H9 (cell line): ENCODE results near the gene FGD6. TPM values are rescaled to one million over a fixed set of nuclear protein-coding genes. Genes with fewer than 3 reads are reported as not detected.

ENCODE experiments used
- DNase-seq: peaks from one replicate; pipeline ENCODE4 v3.0.0-alpha.2; 2017
- H2AFZ ChIP-seq: one replicate; pipeline ENCODE4 v1.6.1; 2013; ENCODE audit warnings: mild to moderate bottlenecking, low read length, control low read depth, moderate library complexity
- H2AK5ac ChIP-seq: 2 replicates; pipeline ENCODE4 v1.6.1; 2013; ENCODE audit warnings: low read length, control low read depth, mixed read lengths; ENCODE audit not compliant: insufficient read length
- H2BK120ac ChIP-seq: one replicate; pipeline ENCODE4 v1.6.1; 2013; ENCODE audit warnings: low read depth, mild to moderate bottlenecking, low read length, control low read depth, inconsistent platforms; ENCODE audit not compliant: poor library complexity, severe bottlenecking
- H2BK12ac ChIP-seq: 2 replicates; pipeline ENCODE4 v1.6.1; 2013; ENCODE audit warnings: low read length, control low read depth, mixed read lengths, low read depth; ENCODE audit not compliant: insufficient read length
- H2BK15ac ChIP-seq: 2 replicates; pipeline ENCODE4 v1.6.1; 2013; ENCODE audit warnings: low read depth, low read length, control low read depth
- H2BK20ac ChIP-seq: one replicate; pipeline ENCODE4 v1.6.1; 2013; ENCODE audit warnings: low read depth, mild to moderate bottlenecking, low read length, control low read depth, inconsistent platforms; ENCODE audit not compliant: poor library complexity, severe bottlenecking
- H2BK5ac ChIP-seq: 2 replicates; pipeline ENCODE4 v1.6.1; 2013; ENCODE audit warnings: low read length, control low read depth, mixed read lengths; ENCODE audit not compliant: insufficient read length
- H3K14ac ChIP-seq: 2 replicates; pipeline ENCODE4 v1.6.1; 2013; ENCODE audit warnings: low read length, control low read depth; ENCODE audit not compliant: insufficient read depth
- H3K18ac ChIP-seq: 2 replicates; pipeline ENCODE4 v1.6.1; 2013; ENCODE audit warnings: low read depth, mild to moderate bottlenecking, mixed read lengths, low read length, control low read depth; ENCODE audit not compliant: insufficient read length
- H3K23ac ChIP-seq: 2 replicates; pipeline ENCODE4 v1.6.1; 2013; ENCODE audit warnings: low read length, control low read depth, mixed read lengths, low read depth; ENCODE audit not compliant: insufficient read length
- H3K23me2 ChIP-seq: 2 replicates; pipeline ENCODE4 v1.6.1; 2013; ENCODE audit warnings: low read depth, mild to moderate bottlenecking, mixed read lengths, low read length, control low read depth; ENCODE audit not compliant: insufficient read length, poor library complexity, severe bottlenecking
- H3K27ac ChIP-seq: 2 replicates; pipeline ENCODE4 v1.5.1; 2013; ENCODE audit warnings: low read length, control low read depth, mixed read lengths, low read depth; ENCODE audit not compliant: insufficient read length
- H3K27me3 ChIP-seq: 2 replicates; pipeline ENCODE4 v1.6.1; 2013; ENCODE audit warnings: low read length, control low read depth, inconsistent platforms; ENCODE audit not compliant: insufficient read depth
- H3K4ac ChIP-seq: 2 replicates; pipeline ENCODE4 v1.6.1; 2013; ENCODE audit warnings: low read depth, mild to moderate bottlenecking, control low read depth, inconsistent platforms, low read length, moderate library complexity
- H3K4me1 ChIP-seq: 2 replicates; pipeline ENCODE4 v1.6.1; 2013; ENCODE audit warnings: low read length, control low read depth, inconsistent platforms; ENCODE audit not compliant: insufficient read depth
- H3K4me2 ChIP-seq: 2 replicates; pipeline ENCODE4 v1.6.1; 2013; ENCODE audit warnings: low read length, control low read depth, mixed read lengths; ENCODE audit not compliant: insufficient read length, insufficient read depth
- H3K56ac ChIP-seq: 2 replicates; pipeline ENCODE4 v1.6.1; 2013; ENCODE audit warnings: low read depth, mild to moderate bottlenecking, mixed read lengths, low read length, control low read depth; ENCODE audit not compliant: insufficient read length
- H3K79me1 ChIP-seq: 2 replicates; pipeline ENCODE4 v1.6.1; 2013; ENCODE audit warnings: low read depth, mild to moderate bottlenecking, moderate library complexity, low read length, control low read depth, inconsistent platforms; ENCODE audit not compliant: insufficient read depth, poor library complexity, severe bottlenecking
- H3K79me2 ChIP-seq: 2 replicates; pipeline ENCODE4 v1.6.1; 2013; ENCODE audit warnings: low read length, control low read depth, inconsistent platforms; ENCODE audit not compliant: insufficient read depth
- H3K9ac ChIP-seq: 2 replicates; pipeline ENCODE4 v1.6.1; 2013; ENCODE audit warnings: low read length, control low read depth, mixed read lengths; ENCODE audit not compliant: insufficient read length; ENCODE audit errors: extremely low read depth
- H3K9me3 ChIP-seq: one replicate; pipeline ENCODE4 v1.6.1; 2013; ENCODE audit warnings: low read depth, low read length, inconsistent platforms; ENCODE audit not compliant: control insufficient read depth
- H3T11ph ChIP-seq: one replicate; pipeline ENCODE4 v1.6.1; 2013; ENCODE audit warnings: mild to moderate bottlenecking, low read length, control low read depth, inconsistent platforms
- H4K20me1 ChIP-seq: one replicate; pipeline ENCODE4 v1.6.1; 2013; ENCODE audit not compliant: control insufficient read depth, insufficient read length, insufficient read depth
- H4K5ac ChIP-seq: 2 replicates; pipeline ENCODE4 v1.6.1; 2013; ENCODE audit warnings: low read depth, mild to moderate bottlenecking, mixed read lengths, low read length, control low read depth; ENCODE audit not compliant: insufficient read length
- H4K8ac ChIP-seq: replicated peaks from 2 replicates; pipeline ENCODE4 v1.6.1; 2013; ENCODE audit warnings: low read length, control low read depth, mixed read lengths, low read depth; ENCODE audit not compliant: insufficient read length
- H4K91ac ChIP-seq: 2 replicates; pipeline ENCODE4 v1.6.1; 2013; ENCODE audit warnings: low read depth, mild to moderate bottlenecking, moderate library complexity, mixed read lengths, low read length, control low read depth; ENCODE audit not compliant: insufficient read length
- H3K27ac Mint-ChIP-seq, 3 experiments: 2 replicates in 2 of 3; 3 replicates in 1 of 3; pipeline ENCODE4 v1.8.0; 2020 to 2021; ENCODE audit warnings: mixed read lengths in 3 of 3, mild to moderate bottlenecking in 1 of 3, moderate library complexity in 1 of 3
- H3K27me3 Mint-ChIP-seq: 2 replicates; pipeline ENCODE4 v1.8.0; 2021; ENCODE audit warnings: low read depth, mild to moderate bottlenecking, moderate library complexity, mixed read lengths
- H3K36me3 Mint-ChIP-seq, 3 experiments: 2 replicates in 2 of 3; 3 replicates in 1 of 3; pipeline ENCODE4 v1.8.0; 2020 to 2021; ENCODE audit warnings: low read depth in 3 of 3, mixed read lengths in 3 of 3; ENCODE audit not compliant: insufficient read depth in 1 of 3
- H3K4me1 Mint-ChIP-seq, 2 experiments: 2 replicates each; pipeline ENCODE4 v1.8.0; 2020; ENCODE audit warnings: mixed read lengths in 2 of 2
- H3K4me3 Mint-ChIP-seq, 2 experiments: 2 replicates in 1 of 2; 3 replicates in 1 of 2; pipeline ENCODE4 v1.8.0; 2020 to 2021; ENCODE audit warnings: mild to moderate bottlenecking in 2 of 2, mixed read lengths in 2 of 2, moderate library complexity in 1 of 2
- H3K9me3 Mint-ChIP-seq, 2 experiments: 2 replicates in 1 of 2; 3 replicates in 1 of 2; pipeline ENCODE4 v1.8.0; 2020; ENCODE audit warnings: mild to moderate bottlenecking in 2 of 2, mixed read lengths in 2 of 2, moderate library complexity in 1 of 2
- CTCF ChIP-seq: fragments of 200-600 bp; sonication (generic); conservative IDR thresholded peaks from 3 replicates; pipeline ENCODE4 v1.8.0; 2021; ENCODE audit warnings: antibody characterized with exemption, mild to moderate bottlenecking
- WGBS: extraction: QIAGEN DNeasy Blood & Tissue Kit; methylation state at CpG from one replicate; pipeline ENCODE4 v1.1.7; 2013; ENCODE audit warnings: missing lambda C conversion rate, low lambda C conversion rate, mixed read lengths; ENCODE audit not compliant: insufficient read length; ENCODE audit errors: extremely low coverage; 5-methylcytosine and 5-hydroxymethylcytosine counted together
- total RNA-seq: library from RNA; stranded (reverse); gene quantifications from 2 replicates; pipeline ENCODE4 v1.2.1, GENCODE V29; 2021

FGD6 gene
- total RNA-seq, 1 experiment from 2014 or later = 39.5 TPM

DNA sequence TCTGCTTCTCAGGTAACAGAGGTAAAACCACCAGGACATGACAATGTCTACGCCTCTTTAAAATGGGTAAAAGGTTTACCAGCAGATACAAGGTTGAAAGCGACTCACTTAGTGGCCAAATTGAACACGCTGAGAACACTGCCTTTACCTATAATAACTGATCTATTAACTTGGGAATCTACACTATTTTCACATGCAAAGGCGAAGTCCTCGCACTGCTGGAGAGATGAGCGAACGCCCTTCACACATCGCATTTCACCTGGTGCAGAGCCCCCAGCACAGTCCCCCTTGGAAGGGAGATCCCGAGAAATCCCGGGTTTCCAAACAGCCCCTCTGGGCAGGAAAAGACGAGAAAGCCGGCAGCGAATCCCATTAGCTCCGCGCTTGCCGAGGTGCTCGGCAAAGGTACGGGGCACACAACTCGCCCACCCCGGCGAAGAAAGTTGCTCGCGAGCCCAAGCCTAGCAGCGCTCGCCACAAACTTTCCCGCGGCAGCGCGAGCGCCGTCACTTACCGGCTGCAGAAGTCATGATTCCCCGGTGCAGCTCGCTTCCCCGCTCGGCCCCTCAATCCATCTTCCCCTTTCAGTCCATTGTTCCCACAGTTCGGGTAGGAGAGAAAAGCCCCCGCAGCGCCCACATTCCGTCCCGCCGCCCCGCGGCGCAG is 423 bp downstream of the FGD6 start:
- H3K4me1 Mint-ChIP-seq = peaks cover 48 to 53% of the 10 kb centered on the region in 2 experiments
- peak overlapping the region; percentile 74; the same call in 1 of the 2 replicates for H3K4ac ChIP-seq
- H4K20me1 ChIP-seq = no peaks in the 10 kb centered on the region
- peak overlapping the region; percentile 72 for H2AFZ ChIP-seq
- peak overlapping the region; percentile 20 for H3T11ph ChIP-seq
- H2BK20ac ChIP-seq = no peak overlapping the region
- H3K18ac ChIP-seq = peak overlapping the region; percentile 90
- H3K4me2 ChIP-seq = peak overlapping the region; percentile 82
- H4K91ac ChIP-seq = no peak overlapping the region
- peaks cover 9% of the 10 kb centered on the region for H3K23me2 ChIP-seq
- no peaks in the 10 kb centered on the region for H3K27me3 Mint-ChIP-seq
- TF ChIP-seq CTCF = no peak
- peak overlapping the region; percentile 82 to 94 for H3K4me3 Mint-ChIP-seq
- no peak for DNase-seq
- H2BK12ac ChIP-seq = no peak overlapping the region
- H2BK5ac ChIP-seq = peak overlapping the region; percentile 22
- no peaks in the 10 kb centered on the region for H3K4me1 ChIP-seq
- no peak overlapping the region for H3K23ac ChIP-seq
- H2BK120ac ChIP-seq = no peak overlapping the region
- peak overlapping the region; percentile 95 for H3K14ac ChIP-seq
- H3K27me3 ChIP-seq = no peaks in the 10 kb centered on the region
- H3K27ac Mint-ChIP-seq = peak overlapping the region; percentile 94 to 99 (median 99)
- H3K9me3 Mint-ChIP-seq = no peaks in the 10 kb centered on the region
- peaks cover 3 to 15% (median 9%) of the 10 kb centered on the region in 3 experiments; a peak in 6 of 7 replicates for H3K36me3 Mint-ChIP-seq
- H4K5ac ChIP-seq = no peak overlapping the region
- H3K79me1 ChIP-seq = no peaks in the 10 kb centered on the region
- no peak overlapping the region for H4K8ac ChIP-seq
- H2BK15ac ChIP-seq = no peak overlapping the region
- H3K56ac ChIP-seq = peak overlapping the region; percentile 56
- WGBS = no CpG with 5 or more reads among the region's 45 CpGs
- peak overlapping the region; percentile 96 for H3K9ac ChIP-seq
- no peak overlapping the region for H2AK5ac ChIP-seq
- H3K9me3 ChIP-seq = no peaks in the 10 kb centered on the region
- H3K79me2 ChIP-seq = peaks cover 34% of the 10 kb centered on the region; the same call in 1 of the 2 replicates
- H3K27ac ChIP-seq = peak overlapping the region; percentile 61
